WTC11 (cell line): ENCODE measurements around the gene TFB1M. TPM values are rescaled to one million over a fixed set of nuclear protein-coding genes. Genes with fewer than 3 reads are reported as not detected.

Experiments
- ATAC-seq: fragments of 200-7000 bp; cut with Tn5 transposase; 2 replicates; pipeline ENCODE4 v1.10.0; 2021; ENCODE audit warnings: mild to moderate bottlenecking, moderate library complexity
- CTCF ChIA-PET: fragments of 300-600 bp; sonication (Branson Sonifier 250); formaldehyde crosslinking; loops from one replicate; lab custom pipeline; 2021; ENCODE audit warnings: antibody characterized with exemption; lab: Charles Lee
- POLR2A ChIA-PET: fragments of 350-600 bp; sonication (Branson Sonifier 250); formaldehyde crosslinking; loops from one replicate; lab custom pipeline; 2021; ENCODE audit warnings: antibody characterized with exemption; lab: Charles Lee
- DNase-seq: peaks from one replicate; pipeline ENCODE4 v3.0.0; 2021; ENCODE audit warnings: low spot score
- H3K27ac Mint-ChIP-seq: 2 replicates; pipeline ENCODE4 v1.8.0; 2021; ENCODE audit warnings: mixed read lengths
- H3K27me3 Mint-ChIP-seq: 2 replicates; pipeline ENCODE4 v1.8.0; 2021; ENCODE audit warnings: low read depth, mild to moderate bottlenecking, moderate library complexity, mixed read lengths
- H3K36me3 Mint-ChIP-seq: 2 replicates; pipeline ENCODE4 v1.8.0; 2021; ENCODE audit warnings: mixed read lengths
- H3K4me1 Mint-ChIP-seq: 2 replicates; pipeline ENCODE4 v1.8.0; 2022; ENCODE audit warnings: mixed read lengths
- H3K4me3 Mint-ChIP-seq: 2 replicates; pipeline ENCODE4 v1.8.0; 2021; ENCODE audit warnings: mild to moderate bottlenecking, moderate library complexity, mixed read lengths
- H3K9me3 Mint-ChIP-seq: 2 replicates; pipeline ENCODE4 v1.8.0; 2021; ENCODE audit warnings: mixed read lengths
- CTCF ChIP-seq: fragments of 200-600 bp; IDR thresholded peaks from 2 replicates; pipeline ENCODE4 v1.8.0; 2022; ENCODE audit warnings: antibody characterized with exemption
- FOXP4 ChIP-seq: sonication (generic); formaldehyde crosslinking; IDR thresholded peaks from 2 replicates; pipeline ENCODE4 v1.8.0; 2022; ENCODE audit warnings: mild to moderate bottlenecking, missing genetic modification reagents
- GTF2I ChIP-seq: fragments of 250-450 bp; sonication (Bioruptor Pico); conservative IDR thresholded peaks from 2 replicates; pipeline ENCODE4 v1.4.0; 2021; ENCODE audit warnings: mild to moderate bottlenecking
- NFATC4 ChIP-seq: fragments of 250-450 bp; sonication (Bioruptor Pico); IDR thresholded peaks from 2 replicates; pipeline ENCODE4 v1.9.0; 2021; ENCODE audit warnings: mild to moderate bottlenecking
- OVOL2 ChIP-seq: fragments of 250-450 bp; sonication (Bioruptor Pico); IDR thresholded peaks from 2 replicates; pipeline ENCODE4 v1.9.0; 2021; ENCODE audit warnings: mild to moderate bottlenecking, borderline replicate concordance
- USF1 ChIP-seq: sonication (generic); formaldehyde crosslinking; IDR thresholded peaks from 2 replicates; pipeline ENCODE4 v1.8.0; 2022; ENCODE audit warnings: mild to moderate bottlenecking, missing genetic modification reagents
- USF2 ChIP-seq: sonication (generic); formaldehyde crosslinking; IDR thresholded peaks from 2 replicates; pipeline ENCODE4 v1.8.1; 2023; ENCODE audit warnings: mild to moderate bottlenecking, missing genetic modification reagents, moderate library complexity
- ZNF219 ChIP-seq: sonication (generic); formaldehyde crosslinking; IDR thresholded peaks from 2 replicates; pipeline ENCODE4 v1.8.0; 2023; ENCODE audit warnings: missing genetic modification reagents, mild to moderate bottlenecking, borderline replicate concordance
- ZNF281 ChIP-seq: sonication (generic); formaldehyde crosslinking; IDR thresholded peaks from 2 replicates; pipeline ENCODE4 v1.8.0; 2023; ENCODE audit warnings: mild to moderate bottlenecking, missing genetic modification reagents
- ZSCAN18 ChIP-seq: fragments of 250-450 bp; sonication (Bioruptor Pico); IDR thresholded peaks from 2 replicates; pipeline ENCODE4 v2.1.2; 2022; ENCODE audit warnings: mild to moderate bottlenecking, moderate library complexity
- total RNA-seq: library from RNA; stranded (reverse); gene quantifications from 3 replicates; pipeline ENCODE4 v1.2.3, GENCODE V29; 2021

TFB1M gene
- total RNA-seq, 1 experiment from 2014 or later: 41.8 TPM

- POLR2A ChIA-PET: no interaction called here
- Mint-ChIP-seq H3K4me3 (no peak overlapping the region), H3K27me3 (no peaks in the 10 kb centered on the region; the same call in 1 of the 2 replicates), H3K9me3 (no peaks in the 10 kb centered on the region), H3K36me3 (peaks cover 40% of the 10 kb centered on the region), H3K27ac (no peak overlapping the region), H3K4me1 (peaks cover 4% of the 10 kb centered on the region; the same call in 1 of the 2 replicates)
- TF ChIP-seq USF1 (CRISPR knock-in tag): no peak
- TF ChIP-seq ZNF281 (CRISPR knock-in tag): no peak
- no peak for TF ChIP-seq ZNF219 (CRISPR knock-in tag)
- no peak for TF ChIP-seq NFATC4 (CRISPR knock-in tag)
- TF ChIP-seq USF2: no peak
- TF ChIP-seq FOXP4 (CRISPR knock-in tag): no peak
- ATAC-seq (no peak), DNase-seq (no peak)
- CTCF ChIA-PET: interaction anchor here (0.5 to 1.4 kb wide), 2 partner anchors 11 to 21 kb away, joined by 3 to 4 read pairs; no protein-coding TSS in a partner anchor
Measured at GRCh38 chr6:155245193-155245592, 69.1 kb downstream of the TFB1M start.

- POLR2A ChIA-PET: no interaction called here
- Mint-ChIP-seq H3K27me3 (no peaks in the 10 kb centered on the region; the same call in 1 of the 2 replicates), H3K27ac (no peak overlapping the region)
- TF ChIP-seq USF2 (no peak), CTCF (no peak), GTF2I (CRISPR knock-in tag) (no peak), OVOL2 (CRISPR knock-in tag) (no peak)
- TF ChIP-seq, all 79 proteins: peak for 0
- ATAC-seq: no peak
- CTCF ChIA-PET: interaction anchor here (1.0 to 1.1 kb wide), 2 partner anchors 67 to 376 kb away, joined by 3 read pairs; no protein-coding TSS in a partner anchor
- Mint-ChIP-seq H3K4me1 (peaks cover 4% of the 10 kb centered on the region; the same call in 1 of the 2 replicates), H3K4me3 (no peak overlapping the region), H3K9me3 (peaks cover 6% of the 10 kb centered on the region), H3K36me3 (peaks cover 45% of the 10 kb centered on the region)
- no peak for DNase-seq
Measured at GRCh38 chr6:155244434-155244833, 69.8 kb downstream of the TFB1M start.

- TF ChIP-seq ZSCAN18 (CRISPR knock-in tag): no peak
- DNase-seq (no peak), ATAC-seq (no peak)
- Mint-ChIP-seq H3K4me1 (no peaks in the 10 kb centered on the region), H3K36me3 (peaks cover 62% of the 10 kb centered on the region), H3K27ac (no peak overlapping the region), H3K9me3 (peaks cover 30% of the 10 kb centered on the region), H3K4me3 (no peak overlapping the region), H3K27me3 (peaks cover 3% of the 10 kb centered on the region; the same call in 1 of the 2 replicates)
- POLR2A ChIA-PET: no interaction called here
- CTCF ChIA-PET: no interaction called here
Measured at GRCh38 chr6:155241966-155242365, 72.3 kb downstream of the TFB1M start.
